HG03196 (cell line): ENCODE results near the gene LARP4.
"Not testable (repeated sequence)": the region's sequence is repeated elsewhere in the genome, so short reads cannot be mapped to it uniquely, and the experiment has no call there.

Experiments
- ATAC-seq: cut with Tn5 transposase; IDR thresholded peaks from one replicate; pipeline ENCODE4 v1.9.1; 2021; ENCODE audit not compliant: unreplicated experiment

The LARP4 gene

DNA sequence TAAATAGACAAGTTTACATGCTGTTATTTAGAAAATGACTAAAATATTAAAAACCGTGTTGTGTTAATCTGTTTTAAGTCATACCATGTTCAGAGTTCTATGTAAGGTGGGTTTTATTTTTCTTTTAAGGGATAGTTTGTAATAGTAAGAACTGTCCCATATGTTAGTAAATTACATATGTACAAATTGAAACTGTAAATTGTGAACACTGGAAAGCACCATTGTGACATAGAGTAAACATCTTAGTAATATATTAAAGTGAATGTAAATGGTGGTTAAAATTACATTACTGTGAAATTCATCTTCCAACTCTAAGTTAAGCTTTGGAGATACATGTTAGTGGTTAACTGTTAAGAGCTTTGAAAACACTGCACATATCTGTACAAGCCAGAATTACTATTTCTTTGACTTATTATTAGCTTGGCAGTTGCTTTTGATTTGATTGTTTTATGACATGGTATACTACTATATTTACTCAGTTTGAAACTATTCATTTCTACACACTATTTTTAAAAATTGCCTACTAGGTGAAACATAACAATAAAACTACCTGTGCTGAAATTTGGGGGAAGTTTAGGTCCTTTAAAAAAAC, 76.7 kb downstream of the LARP4 start:
- ATAC-seq: no peak

- no peak for ATAC-seq
Measured at GRCh38 chr12:50482571-50482970, 81.9 kb downstream of the LARP4 start.

GRCh38 chr12:50483488-50483887, 82.8 kb downstream of the LARP4 start:
- no peak for ATAC-seq

DNA sequence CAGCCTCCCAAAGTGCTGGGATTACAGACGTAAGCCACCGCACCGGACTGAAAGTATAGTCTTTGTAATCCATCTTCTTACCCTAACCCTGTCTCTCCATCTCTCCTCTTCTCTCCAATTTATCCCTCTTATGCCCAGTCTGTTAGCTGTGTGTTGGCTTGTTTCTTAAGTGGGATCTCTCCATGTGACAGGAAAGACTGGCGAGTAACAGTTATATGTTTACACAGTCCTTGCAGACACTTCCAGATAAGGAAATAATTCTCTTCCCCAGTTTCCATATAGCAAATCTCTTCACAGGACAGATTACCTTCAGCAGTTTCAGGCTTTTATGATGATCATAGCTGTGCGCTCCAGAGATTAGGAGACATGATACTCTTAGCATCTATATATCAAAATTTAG, 88.1 kb downstream of the LARP4 start:
- ATAC-seq: no peak

- not testable (repeated sequence) for ATAC-seq
Measured at GRCh38 chr12:50498119-50498518, 97.4 kb downstream of the LARP4 start.

DNA sequence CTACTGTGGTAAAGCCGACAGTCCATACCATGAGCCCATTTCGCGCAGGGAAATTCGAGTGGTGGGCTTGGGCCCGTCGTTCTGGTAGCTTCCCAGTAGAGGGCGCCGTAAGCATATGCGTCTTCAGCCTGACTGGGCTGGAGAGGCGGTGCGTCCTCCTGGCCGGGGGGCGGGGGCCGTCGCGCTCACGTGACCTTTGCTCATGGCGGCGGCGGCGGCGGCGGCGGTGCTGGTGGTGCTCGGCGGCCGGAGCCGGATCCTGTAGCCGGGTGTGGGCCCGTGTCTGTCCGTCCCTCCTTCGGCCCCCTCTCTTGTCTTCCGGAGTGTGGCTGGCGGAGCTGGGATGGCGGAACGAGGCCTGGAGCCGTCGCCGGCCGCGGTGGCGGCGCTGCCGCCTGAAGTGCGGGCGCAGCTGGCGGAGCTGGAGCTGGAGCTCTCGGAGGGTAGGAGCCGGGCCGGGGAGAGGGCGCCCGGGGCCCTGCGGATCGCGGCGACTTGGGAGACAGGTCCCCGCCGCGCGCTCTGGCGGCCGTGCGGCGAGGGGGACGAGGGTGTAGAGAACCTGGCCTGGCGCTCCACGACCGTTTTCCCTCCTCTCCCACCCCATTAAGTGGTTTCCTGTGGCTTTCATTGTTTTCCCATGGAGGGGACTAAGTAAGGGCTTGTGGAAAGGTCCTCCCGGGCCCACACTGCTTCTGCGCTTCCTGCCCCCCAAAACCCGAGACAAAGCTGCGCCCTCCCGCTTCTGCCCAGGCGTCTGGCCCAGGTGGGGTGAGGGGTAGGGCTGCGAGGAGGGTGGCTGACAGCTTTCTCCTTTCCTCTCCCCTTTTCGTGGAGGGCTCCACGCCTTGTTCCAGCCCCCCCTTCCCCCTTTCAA, 104.4 kb downstream of the LARP4 start, which contains the start of gene DIP2B:
TSS of gene DIP2B (plus strand) at position 188 of the 877 bp plus-strand sequence. CDS start at position 344, 156 bp downstream.
- ATAC-seq: peak; percentile 68

DNA sequence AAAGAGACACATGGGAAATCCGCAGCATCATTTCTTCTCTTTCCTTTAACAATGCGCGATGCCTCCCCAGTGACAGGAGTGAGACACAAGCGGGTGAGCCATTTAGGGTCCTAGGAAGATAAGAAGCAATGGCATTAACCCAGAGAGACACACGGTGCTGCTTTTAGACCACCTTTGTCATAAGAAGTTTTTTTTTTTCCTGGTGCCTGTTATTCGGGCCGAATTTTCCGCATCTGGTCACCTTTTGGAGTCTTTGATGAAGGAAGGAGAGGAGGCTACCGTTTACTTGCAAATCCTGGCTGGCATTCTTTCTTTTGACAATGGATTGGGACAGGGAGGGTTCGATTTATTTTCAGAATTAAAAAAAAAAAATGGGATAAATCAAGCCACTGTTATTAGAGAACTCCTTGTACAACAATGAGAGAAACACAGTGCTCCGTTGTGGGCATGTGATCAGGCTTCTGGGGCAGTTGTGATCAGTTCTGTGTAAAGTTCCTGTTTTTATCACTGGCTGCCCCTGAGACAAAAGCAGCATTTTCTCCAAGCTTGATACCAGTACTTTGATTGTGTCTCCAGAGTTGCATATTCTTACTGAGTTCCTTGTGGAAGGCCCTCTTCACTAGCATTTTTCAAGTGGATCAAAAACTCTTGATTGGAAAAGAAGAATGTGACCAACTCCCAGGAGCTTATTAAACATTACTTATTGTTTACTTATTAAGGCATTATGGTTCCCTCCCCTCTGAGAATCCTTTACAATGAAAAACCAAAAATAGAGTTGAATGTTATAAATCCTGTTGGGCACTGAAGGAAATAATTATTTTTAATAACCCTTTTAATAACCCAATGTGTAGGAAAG, 105.2 kb downstream of the LARP4 start:
- peak; percentile 4 for ATAC-seq

- ATAC-seq: no peak
Measured at GRCh38 chr12:50506753-50507473, 106.2 kb downstream of the LARP4 start.

DNA sequence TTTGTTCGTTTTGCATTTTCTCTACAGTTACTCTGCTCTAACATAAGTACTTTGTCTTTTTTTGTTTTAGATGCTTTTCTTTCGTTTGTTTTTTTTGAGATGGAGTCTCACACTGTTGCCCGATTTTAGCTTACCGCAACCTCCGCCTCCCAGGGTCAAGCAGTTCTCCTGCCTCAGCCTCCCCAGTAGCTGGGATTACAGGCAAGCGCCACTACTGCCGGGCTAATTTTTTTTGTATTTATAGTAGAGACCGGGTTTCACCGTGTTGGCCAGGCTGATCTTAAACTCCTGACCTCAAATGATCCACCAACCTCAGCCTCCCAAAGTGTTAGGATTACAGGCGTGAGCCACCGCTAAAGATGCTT, 106.8 kb downstream of the LARP4 start:
- ATAC-seq: no peak

DNA sequence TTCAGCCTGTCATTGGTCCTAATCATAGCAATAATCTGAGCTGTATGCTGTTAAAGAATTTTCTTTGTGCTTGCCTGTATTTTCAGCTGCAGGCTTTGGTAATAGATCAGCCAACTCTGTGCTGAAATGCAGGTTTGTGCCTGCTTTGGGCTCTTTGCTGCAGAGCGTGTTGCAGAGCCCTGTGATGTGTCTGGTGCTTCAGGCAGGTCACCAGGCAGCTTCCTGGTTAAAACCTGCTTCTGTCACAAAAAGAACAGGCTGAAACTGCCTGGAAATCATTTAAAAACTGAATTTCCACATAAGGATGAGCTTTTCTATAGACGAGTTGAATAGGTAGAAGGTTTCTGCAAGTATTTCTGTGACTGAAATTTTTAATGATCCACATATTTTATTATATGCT, 107.2 kb downstream of the LARP4 start:
- no peak for ATAC-seq

DNA sequence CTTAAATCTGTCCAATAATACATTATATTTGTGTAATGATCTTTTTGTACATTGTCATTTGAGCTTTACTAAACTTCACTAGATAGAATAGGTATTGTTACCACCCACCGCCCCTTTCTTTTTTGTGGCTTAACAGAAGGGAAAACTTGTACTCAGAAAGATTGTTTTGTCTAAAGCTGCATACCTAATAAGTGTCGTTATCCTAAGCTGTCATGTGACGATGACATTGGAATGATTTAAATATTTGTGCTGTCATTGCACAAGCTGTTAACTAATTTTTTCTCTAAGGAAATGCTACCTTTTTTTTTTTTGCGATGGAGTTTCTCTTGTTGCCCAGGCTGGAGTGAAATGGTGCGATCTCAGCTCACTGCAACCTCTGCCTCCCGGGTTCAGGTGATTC, 107.7 kb downstream of the LARP4 start:
- no peak for ATAC-seq

DNA sequence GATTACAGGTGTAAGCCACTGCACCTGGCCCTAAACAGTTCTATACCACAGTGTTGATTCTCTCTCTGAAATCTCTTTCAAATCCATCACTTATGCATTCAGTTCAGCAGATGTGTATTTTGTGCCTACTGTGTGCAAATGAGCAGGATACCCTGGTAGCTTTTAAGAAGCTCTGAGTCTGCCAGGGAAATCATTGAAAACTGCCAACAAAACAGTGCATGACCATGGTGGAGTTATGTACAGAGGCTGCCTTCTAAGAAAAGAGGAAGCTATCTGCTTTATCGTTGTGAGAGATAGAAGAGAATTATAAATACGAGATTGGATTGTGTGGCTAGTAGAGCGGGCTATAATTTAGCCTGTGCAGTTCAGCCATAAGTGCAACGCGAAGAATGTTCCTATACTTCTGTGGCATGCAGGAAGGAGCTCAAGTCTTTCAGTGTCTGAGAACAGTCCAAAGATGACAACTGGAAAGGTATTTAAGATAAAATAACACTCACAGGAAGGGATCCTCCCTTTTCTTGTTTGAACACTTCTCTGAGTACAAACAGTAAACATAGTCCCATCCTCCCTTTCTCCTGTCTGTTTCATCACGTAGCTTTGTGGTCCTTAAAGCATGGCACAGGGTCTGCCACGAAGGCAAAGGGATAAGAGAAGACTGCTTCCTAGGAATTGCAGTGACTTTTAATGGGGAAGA, 108.4 kb downstream of the LARP4 start:
- no peak for ATAC-seq

DNA sequence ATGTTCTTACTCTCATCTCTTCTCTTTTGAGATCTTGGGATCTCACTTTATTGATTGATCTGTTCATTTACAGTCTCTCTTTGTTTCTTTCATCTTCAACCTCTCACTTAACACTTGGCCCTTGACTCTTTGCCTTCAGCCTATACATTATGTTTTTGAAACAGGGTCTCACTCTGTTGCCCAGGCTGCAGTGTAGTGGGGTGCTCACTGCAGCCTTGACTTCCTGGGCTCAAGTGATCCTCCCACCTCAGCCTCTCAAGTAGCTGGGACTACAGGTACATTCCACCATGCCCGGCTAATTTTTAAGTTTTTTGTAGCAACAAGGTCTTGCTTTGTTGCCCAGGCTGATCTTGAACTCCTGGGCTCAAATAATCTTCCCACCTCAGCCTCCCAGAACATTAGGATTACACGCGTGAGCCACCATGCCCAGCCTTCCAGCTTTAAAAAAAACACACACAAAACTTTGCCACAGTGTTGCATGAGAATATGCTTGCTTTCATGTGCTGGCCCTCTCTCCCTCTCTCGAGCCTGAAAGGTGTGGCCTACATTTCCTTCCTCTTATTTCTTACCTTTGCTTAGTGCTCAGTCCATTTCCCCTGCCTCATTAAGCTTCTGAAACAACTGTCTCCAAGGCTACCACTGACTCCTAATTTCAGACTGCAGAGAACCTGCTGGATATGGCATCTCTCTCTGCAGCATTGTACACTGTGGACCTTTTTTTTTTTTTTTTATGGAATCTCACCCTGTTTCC, 114.0 kb downstream of the LARP4 start:
- no peak for ATAC-seq

GRCh38 chr12:50515587-50515986, 114.9 kb downstream of the LARP4 start:
- ATAC-seq: no peak

DNA sequence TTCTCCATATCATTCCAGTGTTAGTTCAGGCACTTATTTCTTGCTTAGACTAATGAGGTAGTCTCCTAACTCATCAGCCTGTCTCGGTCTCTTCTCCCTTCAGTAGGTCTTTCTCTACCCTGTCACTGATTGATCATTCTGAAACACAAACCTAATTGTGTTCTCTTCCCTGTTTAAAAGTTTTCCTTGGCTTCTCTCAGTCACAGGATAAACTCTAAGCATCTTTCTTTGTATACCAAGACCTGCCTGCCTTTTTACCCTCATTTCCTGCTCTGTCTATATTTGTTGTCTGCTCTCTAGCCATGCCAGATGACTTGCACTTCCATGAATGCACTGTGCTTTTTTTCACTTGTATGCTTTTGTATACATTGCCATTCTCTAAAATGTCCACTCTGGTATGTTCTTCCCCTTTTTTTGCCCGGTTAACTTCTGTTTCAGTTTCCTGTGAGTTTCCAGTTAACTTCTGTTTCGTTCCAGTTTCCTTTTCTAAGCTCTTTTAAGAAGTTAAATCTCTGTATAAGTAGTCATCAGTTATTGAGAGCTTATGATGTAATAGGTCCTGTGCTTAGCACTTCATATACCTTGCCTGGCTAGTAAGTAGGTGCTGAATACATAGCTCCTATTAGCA, 116.8 kb downstream of the LARP4 start:
- ATAC-seq: peak; percentile 69

DNA sequence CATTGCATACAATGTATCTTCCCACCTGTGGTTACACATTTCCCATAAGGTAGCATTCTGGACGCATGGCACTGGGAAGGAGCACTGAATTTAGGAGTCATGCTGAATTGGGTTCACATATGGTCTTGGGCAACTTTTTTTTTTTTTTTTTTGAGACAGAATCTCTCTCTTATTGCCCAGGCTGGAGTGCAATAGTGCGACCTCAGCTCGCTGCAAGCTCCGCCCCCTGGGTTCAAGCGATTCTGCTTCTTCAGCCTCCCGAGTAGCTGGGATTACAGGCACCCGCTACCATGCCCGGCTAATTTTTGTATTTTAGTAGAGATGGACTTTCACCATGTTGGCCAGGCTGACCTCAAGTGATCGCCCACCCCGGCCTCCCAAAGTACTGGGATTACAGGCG, 117.4 kb downstream of the LARP4 start:
- ATAC-seq: no peak

GRCh38 chr12:50519353-50519752, 118.7 kb downstream of the LARP4 start:
- no peak for ATAC-seq

- no peak for ATAC-seq
Measured at GRCh38 chr12:50520416-50521207, 119.9 kb downstream of the LARP4 start.
